Neuronal stem cell (in vitro differentiated cells): ENCODE measurements around the gene PSME2.
A peak's percentile ranks its signal among the peaks of the same experiment; 100 is the strongest.

Source experiments
- DNase-seq: peaks from one replicate; pipeline ENCODE4 v3.0.0-alpha.2; 2013; ENCODE audit warnings: low spot score
- H2AFZ ChIP-seq: one replicate; pipeline ENCODE4 v1.6.1; 2013; ENCODE audit warnings: mild to moderate bottlenecking, low read length, inconsistent platforms
- H2AK5ac ChIP-seq: 2 replicates; pipeline ENCODE4 v1.6.1; 2013; ENCODE audit warnings: low read depth, mild to moderate bottlenecking, inconsistent platforms, low read length, moderate library complexity, mixed read lengths
- H2BK120ac ChIP-seq: 2 replicates; pipeline ENCODE4 v1.6.1; 2013; ENCODE audit warnings: low read depth, mild to moderate bottlenecking, inconsistent platforms, low read length, moderate library complexity, mixed read lengths
- H2BK12ac ChIP-seq: one replicate; pipeline ENCODE4 v1.6.1; 2013; ENCODE audit warnings: low read length, inconsistent platforms
- H2BK15ac ChIP-seq: 2 replicates; pipeline ENCODE4 v1.6.1; 2013; ENCODE audit warnings: mild to moderate bottlenecking, low read length, inconsistent platforms, mixed read lengths
- H2BK5ac ChIP-seq: one replicate; pipeline ENCODE4 v1.6.1; 2013; ENCODE audit warnings: inconsistent platforms, mild to moderate bottlenecking, low read length, moderate library complexity
- H3K14ac ChIP-seq: one replicate; pipeline ENCODE4 v1.6.1; 2013; ENCODE audit warnings: low read length, inconsistent platforms
- H3K18ac ChIP-seq: 2 replicates; pipeline ENCODE4 v1.6.1; 2013; ENCODE audit warnings: low read length, inconsistent platforms
- H3K23ac ChIP-seq: 2 replicates; pipeline ENCODE4 v1.6.1; 2013; ENCODE audit warnings: low read depth, mild to moderate bottlenecking, mixed read lengths, low read length, inconsistent platforms; ENCODE audit not compliant: poor library complexity
- H3K27ac ChIP-seq: replicated peaks from 3 replicates; pipeline ENCODE4 v1.5.1; 2013; ENCODE audit warnings: low read length, inconsistent platforms
- H3K27me3 ChIP-seq, 3 experiments: 2 replicates each; pipeline ENCODE4 v1.6.1; 2013; ENCODE audit warnings: low read length in 3 of 3, mild to moderate bottlenecking in 2 of 3, inconsistent platforms in 1 of 3, low read depth in 1 of 3, mixed read lengths in 1 of 3, moderate library complexity in 1 of 3; ENCODE audit not compliant: control insufficient read depth in 3 of 3, insufficient read depth in 3 of 3
- H3K36me3 ChIP-seq, 2 donors: replicated peaks in 1 of 2; 2 replicates each; pipeline ENCODE4 v1.6.1; 2013; ENCODE audit warnings: low read length in 2 of 2; ENCODE audit not compliant: control insufficient read depth in 2 of 2, insufficient read depth in 2 of 2
- H3K4ac ChIP-seq: 2 replicates; pipeline ENCODE4 v1.6.1; 2013; ENCODE audit warnings: inconsistent platforms, mild to moderate bottlenecking, low read length, moderate library complexity
- H3K4me1 ChIP-seq, 2 donors: 1 replicate in 1 of 2; 2 replicates in 1 of 2; pipeline ENCODE4 v1.6.1; 2013; ENCODE audit warnings: low read length in 2 of 2, low read depth in 1 of 2; ENCODE audit not compliant: control insufficient read depth in 2 of 2, insufficient read depth in 1 of 2
- H3K4me2 ChIP-seq: one replicate; pipeline ENCODE4 v1.6.1; 2013; ENCODE audit warnings: mild to moderate bottlenecking, low read length, inconsistent platforms; ENCODE audit not compliant: insufficient read depth, poor library complexity, severe bottlenecking
- H3K4me3 ChIP-seq, 2 donors: 2 replicates each; pipeline ENCODE4 v1.5.1; 2013; ENCODE audit warnings: low read length in 2 of 2, mild to moderate bottlenecking in 2 of 2, inconsistent platforms in 1 of 2, moderate library complexity in 1 of 2
- H3K79me1 ChIP-seq: one replicate; pipeline ENCODE4 v1.6.1; 2013; ENCODE audit warnings: low read depth, mild to moderate bottlenecking, inconsistent platforms, low read length, moderate library complexity
- H3K9ac ChIP-seq: one replicate; pipeline ENCODE4 v1.6.1; 2013; ENCODE audit warnings: mild to moderate bottlenecking, low read depth, low read length, inconsistent platforms; ENCODE audit not compliant: poor library complexity
- H3K9me3 ChIP-seq, 2 donors: replicated peaks in 1 of 2; 2 replicates each; pipeline versions ENCODE3 to v1.6.1; 2013; ENCODE audit warnings: low read length in 2 of 2, mild to moderate bottlenecking in 2 of 2, inconsistent platforms in 1 of 2, low read depth in 1 of 2, mixed read lengths in 1 of 2, moderate library complexity in 1 of 2; ENCODE audit not compliant: control insufficient read depth in 2 of 2, insufficient read depth in 1 of 2
- H4K8ac ChIP-seq: one replicate; pipeline ENCODE4 v1.6.1; 2013; ENCODE audit warnings: low read depth, mild to moderate bottlenecking, inconsistent platforms, low read length, moderate library complexity
- H4K91ac ChIP-seq: one replicate; pipeline ENCODE4 v1.6.1; 2013; ENCODE audit warnings: low read length, low read depth, mild to moderate bottlenecking, inconsistent platforms; ENCODE audit not compliant: poor library complexity
- WGBS, 2 donors: extraction: QIAGEN DNeasy Blood & Tissue Kit; methylation state at CpG; one replicate each; pipeline ENCODE4 v1.1.7; 2013; ENCODE audit warnings: missing lambda C conversion rate in 2 of 2, mixed read lengths in 1 of 2; ENCODE audit not compliant: insufficient read length in 2 of 2, insufficient replicate concordance in 1 of 2; ENCODE audit errors: extremely low coverage in 2 of 2; 5-methylcytosine and 5-hydroxymethylcytosine counted together

PSME2 gene

DNA sequence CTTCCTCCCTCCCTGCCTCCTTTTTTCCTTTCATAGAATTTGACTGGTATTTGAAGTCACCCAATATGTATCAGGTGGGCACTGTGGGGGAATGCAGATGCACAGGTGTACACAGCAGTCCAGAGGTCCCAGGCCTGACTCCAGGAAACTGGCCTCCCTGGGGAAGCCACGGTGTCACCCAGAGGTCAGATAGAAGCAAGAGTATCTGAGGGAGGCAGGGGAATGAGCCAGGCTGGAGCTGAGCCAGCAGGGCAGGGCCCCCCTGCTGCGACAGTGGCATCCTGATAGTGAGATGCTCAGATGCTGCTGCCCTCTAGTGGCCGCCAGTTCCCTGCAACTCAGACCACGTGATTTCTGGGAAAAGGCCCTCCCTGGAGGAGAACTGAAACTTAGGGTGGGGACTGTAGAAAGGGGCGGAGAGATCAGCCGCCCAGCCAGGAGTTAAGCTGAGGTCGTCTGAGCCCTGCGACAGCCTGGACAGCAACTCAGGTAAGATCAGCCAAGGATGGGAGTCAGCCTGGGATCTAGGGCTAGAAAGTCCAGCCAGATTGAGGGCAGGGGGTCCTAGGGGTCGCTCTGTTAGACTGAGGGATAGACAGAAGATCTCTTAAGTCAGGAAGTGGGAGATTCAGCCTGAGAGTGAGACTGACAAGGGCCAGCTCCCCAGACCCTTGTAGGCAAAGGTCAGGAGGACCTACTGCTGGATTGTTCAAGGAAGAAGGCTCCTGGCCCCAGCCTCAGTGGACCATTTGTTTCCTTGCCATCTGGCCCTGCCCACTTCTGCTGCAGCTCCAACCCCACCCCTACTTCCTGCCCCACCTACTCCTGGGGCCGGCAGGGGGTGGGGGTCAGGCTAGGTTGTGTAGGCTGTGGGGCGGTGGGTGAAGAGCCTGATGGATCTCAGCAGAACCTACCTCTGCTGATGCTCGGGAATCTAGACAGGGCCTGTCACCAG, 14.7 kb upstream of the PSME2 start, which contains the start of gene IRF9:
Gene IRF9 (plus strand): TSS at position 416 of the 955 bp plus-strand sequence. CDS start 880 bp downstream, outside the sequence.
- Histone ChIP-seq H3K27me3 (no peaks in the 10 kb centered on the region), H3K4ac (no peak within 1 kb of the TSS), H3K27ac (peak within 1 kb of the TSS; percentile 70), H3K9ac (peak within 1 kb of the TSS; percentile 82), H3K18ac (peak within 1 kb of the TSS; percentile 70), H3K36me3 (peaks cover 42 to 73% of the 10 kb centered on the region in 2 donors), H2BK5ac (peak within 1 kb of the TSS; percentile 19), H3K79me1 (no peaks in the 10 kb centered on the region), H3K4me1 (peaks cover 7 to 13% of the 10 kb centered on the region in 2 donors), H3K14ac (peak within 1 kb of the TSS; percentile 17), H4K91ac (no peak within 1 kb of the TSS), H3K4me2 (peak within 1 kb of the TSS; percentile 58), H3K23ac (peak within 1 kb of the TSS; percentile 37), H3K4me3 (peak within 1 kb of the TSS in 1 of 2 donors; percentile 50), H2BK12ac (no peak within 1 kb of the TSS), H2AFZ (peak within 1 kb of the TSS; percentile 78), H4K8ac (no peak within 1 kb of the TSS), H3K9me3 (no peaks in the 10 kb centered on the region), H2BK15ac (no peak within 1 kb of the TSS), H2BK120ac (no peak within 1 kb of the TSS), H2AK5ac (peak within 1 kb of the TSS; percentile 82)
- WGBS, 2 donors, result no CpG with 5 or more reads among the region's 12 CpGs
- peak; percentile 97 for DNase-seq

DNA sequence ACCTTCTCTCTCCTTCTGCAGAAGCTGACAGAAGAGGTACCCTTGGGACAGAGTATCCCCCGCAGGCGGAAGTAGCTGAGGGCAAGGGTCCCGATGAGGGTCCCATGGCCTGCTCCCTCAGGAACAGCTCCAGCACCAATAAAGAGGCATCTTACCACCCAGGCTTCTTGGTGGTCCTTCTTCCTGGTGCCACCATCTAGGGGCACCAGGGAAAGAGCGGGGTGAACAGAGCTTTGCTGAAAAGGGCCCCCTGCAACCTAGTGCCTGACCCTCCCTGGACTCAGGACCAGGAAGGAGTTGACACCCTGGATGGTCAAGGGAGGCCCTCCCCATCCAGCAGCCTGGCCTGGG, 14.1 kb upstream of the PSME2 start:
- Histone ChIP-seq H3K9ac (no peak overlapping the region), H2AK5ac (no peak overlapping the region), H3K23ac (no peak overlapping the region), H2BK120ac (no peak overlapping the region), H3K9me3 (no peaks in the 10 kb centered on the region), H4K8ac (no peak overlapping the region), H3K4me1 (peaks cover 7 to 13% of the 10 kb centered on the region in 2 donors), H3K27ac (no peak overlapping the region), H4K91ac (no peak overlapping the region), H2BK5ac (no peak overlapping the region), H3K79me1 (no peaks in the 10 kb centered on the region), H2BK15ac (no peak overlapping the region), H3K4ac (no peak overlapping the region), H3K4me2 (no peak overlapping the region), H3K36me3 (peaks cover 43 to 73% of the 10 kb centered on the region in 2 donors), H3K4me3 (no peak overlapping the region), H2AFZ (no peak overlapping the region), H3K27me3 (no peaks in the 10 kb centered on the region), H3K18ac (no peak overlapping the region), H3K14ac (no peak overlapping the region), H2BK12ac (no peak overlapping the region)
- DNase-seq, result no peak
- no CpG with 5 or more reads among the region's 4 CpGs for WGBS, 2 donors

DNA sequence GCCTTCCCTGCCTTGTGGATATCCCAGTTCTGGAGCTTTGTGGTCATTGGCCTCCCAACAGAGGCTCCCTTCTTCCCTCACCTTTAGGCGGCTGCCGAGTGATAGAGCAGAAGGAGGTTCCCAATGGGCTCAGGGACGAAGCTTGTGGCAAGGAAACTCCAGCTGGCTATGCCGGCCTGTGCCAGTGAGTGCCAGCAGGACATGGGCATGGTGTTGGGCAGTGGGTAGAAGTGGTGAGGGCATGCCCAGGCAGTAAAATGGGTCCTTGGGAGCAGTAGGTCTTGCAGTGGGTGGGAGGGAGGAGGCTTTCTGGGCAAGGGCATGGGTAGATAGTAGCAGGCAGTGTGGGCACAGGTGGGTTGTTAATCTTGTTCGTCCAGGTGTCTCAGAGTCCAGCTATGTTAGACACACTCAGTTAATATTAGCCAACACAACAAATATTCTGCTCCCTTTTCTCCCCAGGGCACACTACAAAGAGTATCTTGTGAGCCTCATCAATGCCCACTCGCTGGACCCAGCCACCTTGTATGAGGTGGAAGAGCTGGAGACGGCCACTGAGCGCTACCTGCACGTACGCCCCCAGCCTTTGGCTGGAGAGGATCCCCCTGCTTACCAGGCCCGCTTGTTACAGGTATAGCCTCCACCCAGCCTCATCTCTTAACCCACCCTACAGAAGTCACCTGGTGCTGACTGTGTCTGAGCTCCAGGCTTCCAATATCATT, 13.5 kb upstream of the PSME2 start:
- no peak overlapping the region for H3K18ac ChIP-seq
- no peak overlapping the region for H3K14ac ChIP-seq
- no peak overlapping the region for H2BK15ac ChIP-seq
- peaks cover 7 to 13% of the 10 kb centered on the region in 2 donors for H3K4me1 ChIP-seq
- no peaks in the 10 kb centered on the region for H3K9me3 ChIP-seq
- no peak overlapping the region for H3K23ac ChIP-seq
- H3K36me3 ChIP-seq, result peaks cover 43 to 73% of the 10 kb centered on the region in 2 donors
- H3K27ac ChIP-seq, result no peak overlapping the region
- H2BK12ac ChIP-seq, result no peak overlapping the region
- no peaks in the 10 kb centered on the region for H3K79me1 ChIP-seq
- H3K4me2 ChIP-seq, result no peak overlapping the region
- DNase-seq, result no peak
- no CpG with 5 or more reads among the region's 11 CpGs for WGBS, 2 donors
- peak overlapping the region in 1 of 2 donors; percentile 13 for H3K4me3 ChIP-seq
- no peak overlapping the region for H2BK5ac ChIP-seq
- no peak overlapping the region for H3K9ac ChIP-seq
- no peak overlapping the region for H2AK5ac ChIP-seq
- no peak overlapping the region for H3K4ac ChIP-seq
- no peak overlapping the region for H4K8ac ChIP-seq
- H4K91ac ChIP-seq, result no peak overlapping the region
- no peak overlapping the region for H2BK120ac ChIP-seq
- no peaks in the 10 kb centered on the region for H3K27me3 ChIP-seq
- H2AFZ ChIP-seq, result no peak overlapping the region

DNA sequence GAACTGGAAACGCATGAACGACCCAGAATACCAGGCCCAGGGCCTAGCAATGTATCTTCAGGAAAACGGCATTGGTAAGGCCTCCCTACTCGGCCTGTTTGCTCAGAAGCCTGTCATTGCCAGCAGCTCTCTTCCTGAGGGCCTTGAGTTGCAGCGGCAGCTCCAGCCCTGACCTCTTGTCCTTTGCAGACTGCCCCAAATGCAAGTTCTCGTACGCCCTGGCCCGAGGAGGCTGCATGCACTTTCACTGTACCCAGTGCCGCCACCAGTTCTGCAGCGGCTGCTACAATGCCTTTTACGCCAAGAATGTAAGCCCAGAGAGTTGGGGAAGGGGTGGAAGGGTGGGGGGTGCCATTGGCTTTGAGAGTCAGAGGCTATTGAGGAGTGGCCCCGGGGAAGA, 10.9 kb upstream of the PSME2 start:
- Histone ChIP-seq H3K36me3 (peaks cover 42 to 70% of the 10 kb centered on the region in 2 donors), H3K4me3 (no peak overlapping the region), H3K4me1 (peaks cover 7 to 13% of the 10 kb centered on the region in 2 donors), H3K4me2 (no peak overlapping the region), H2BK5ac (no peak overlapping the region), H2AFZ (no peak overlapping the region), H3K27ac (no peak overlapping the region), H4K91ac (no peak overlapping the region), H2AK5ac (no peak overlapping the region), H3K18ac (no peak overlapping the region), H2BK12ac (no peak overlapping the region), H3K23ac (no peak overlapping the region), H3K79me1 (no peaks in the 10 kb centered on the region), H3K9ac (no peak overlapping the region), H3K14ac (no peak overlapping the region), H3K9me3 (no peaks in the 10 kb centered on the region), H2BK15ac (no peak overlapping the region), H3K27me3 (no peaks in the 10 kb centered on the region), H3K4ac (no peak overlapping the region), H4K8ac (no peak overlapping the region), H2BK120ac (no peak overlapping the region)
- no peak for DNase-seq
- no CpG with 5 or more reads among the region's 12 CpGs for WGBS, 2 donors
